B cell (primary cell): Measurements from ENCODE around the gene OR52K1.

Experiments
- EZH2 ChIP-seq: IDR thresholded peaks from 2 replicates; pipeline ENCODE4 v1.6.1; 2012; ENCODE audit warnings: borderline replicate concordance, low read depth, mild to moderate bottlenecking, moderate library complexity, low read length; ENCODE audit not compliant: insufficient read depth, poor library complexity, severe bottlenecking
- TF ChIP-seq, protein P1 (sequence below): fragments of 200-600 bp; IDR thresholded peaks from one replicate; pipeline ENCODE4 v1.8.0; 2022; ENCODE audit warnings: antibody characterized with exemption, mild to moderate bottlenecking

DNA sequence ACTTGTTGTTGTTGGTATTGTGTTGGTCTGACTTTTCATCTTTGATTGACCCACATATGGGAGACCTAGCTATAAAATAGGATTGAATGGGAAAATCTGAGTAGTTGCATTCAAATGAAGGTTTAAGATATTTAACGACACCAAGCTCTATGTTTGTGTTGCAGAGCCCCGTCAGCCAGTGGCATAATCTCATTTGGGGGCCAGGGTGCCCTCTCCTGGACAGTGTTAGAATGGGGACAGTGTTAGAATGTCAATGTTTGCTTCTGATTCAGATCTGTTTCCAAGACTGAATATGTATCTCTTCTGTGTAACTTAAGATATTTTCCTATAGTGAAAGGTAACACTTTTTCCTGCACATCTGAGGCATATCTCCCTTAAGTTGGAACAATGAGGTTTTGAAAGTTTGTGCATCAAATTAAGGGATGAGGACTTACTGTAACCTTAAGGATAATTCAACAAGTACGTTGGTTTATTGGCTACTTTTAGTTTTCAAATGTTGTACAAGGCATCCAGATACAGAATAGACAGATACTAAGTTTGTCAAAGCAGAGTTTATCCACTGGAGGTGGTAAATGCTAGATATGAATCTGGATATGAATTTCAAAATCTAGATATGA, 57.3 kb downstream of the OR52K1 start:
- TF ChIP-seq, protein P1, sequence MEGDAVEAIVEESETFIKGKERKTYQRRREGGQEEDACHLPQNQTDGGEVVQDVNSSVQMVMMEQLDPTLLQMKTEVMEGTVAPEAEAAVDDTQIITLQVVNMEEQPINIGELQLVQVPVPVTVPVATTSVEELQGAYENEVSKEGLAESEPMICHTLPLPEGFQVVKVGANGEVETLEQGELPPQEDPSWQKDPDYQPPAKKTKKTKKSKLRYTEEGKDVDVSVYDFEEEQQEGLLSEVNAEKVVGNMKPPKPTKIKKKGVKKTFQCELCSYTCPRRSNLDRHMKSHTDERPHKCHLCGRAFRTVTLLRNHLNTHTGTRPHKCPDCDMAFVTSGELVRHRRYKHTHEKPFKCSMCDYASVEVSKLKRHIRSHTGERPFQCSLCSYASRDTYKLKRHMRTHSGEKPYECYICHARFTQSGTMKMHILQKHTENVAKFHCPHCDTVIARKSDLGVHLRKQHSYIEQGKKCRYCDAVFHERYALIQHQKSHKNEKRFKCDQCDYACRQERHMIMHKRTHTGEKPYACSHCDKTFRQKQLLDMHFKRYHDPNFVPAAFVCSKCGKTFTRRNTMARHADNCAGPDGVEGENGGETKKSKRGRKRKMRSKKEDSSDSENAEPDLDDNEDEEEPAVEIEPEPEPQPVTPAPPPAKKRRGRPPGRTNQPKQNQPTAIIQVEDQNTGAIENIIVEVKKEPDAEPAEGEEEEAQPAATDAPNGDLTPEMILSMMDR = peak; percentile 72
- TF ChIP-seq EZH2 = no peak
